Kidney (tissue), 14 donors: ENCODE results near the gene RPTOR. TPM values are rescaled to one million over a fixed set of nuclear protein-coding genes. Genes with fewer than 3 reads are reported as not detected.

Experiments
- DNase-seq, 5 donors: peaks; one replicate each; pipeline ENCODE4 v3.0.0-alpha.2; 2013 to 2020
- FAIRE-seq: peaks from 2 replicates; lab custom pipeline; 2012; peaks lifted over from hg19 to GRCh38; lab: Jason Lieb, UNC
- H3K27ac ChIP-seq, 2 donors: one replicate each; pipeline ENCODE4 v1.7.0; 2013; ENCODE audit warnings: low read depth in 2 of 2, low read length in 2 of 2, inconsistent platforms in 1 of 2
- H3K27me3 ChIP-seq: one replicate; pipeline ENCODE4 v1.7.1; 2013; ENCODE audit warnings: low read length, inconsistent platforms; ENCODE audit not compliant: control insufficient read depth, insufficient read depth
- H3K36me3 ChIP-seq, 3 donors: one replicate each; pipeline versions ENCODE4 v1.7.0 to v1.7.1; 2013; ENCODE audit warnings: low read length in 3 of 3, control low read depth in 1 of 3, inconsistent platforms in 1 of 3; ENCODE audit not compliant: insufficient read depth in 3 of 3, control insufficient read depth in 2 of 3
- H3K4me1 ChIP-seq, 3 donors: one replicate each; pipeline versions ENCODE4 v1.7.0 to v1.7.1; 2013; ENCODE audit warnings: low read length in 3 of 3, inconsistent platforms in 1 of 3, low read depth in 1 of 3; ENCODE audit not compliant: control insufficient read depth in 2 of 3, insufficient read depth in 2 of 3
- H3K4me3 ChIP-seq, 3 donors: one replicate each; pipeline versions ENCODE4 v1.7.0 to v1.8.1; 2013; ENCODE audit warnings: low read length in 3 of 3, control low read depth in 1 of 3, inconsistent platforms in 1 of 3
- H3K9ac ChIP-seq, 3 donors: one replicate each; pipeline versions ENCODE4 v1.7.0 to v1.7.1; 2013; ENCODE audit warnings: low read length in 3 of 3, control low read depth in 1 of 3, inconsistent platforms in 1 of 3
- H3K9me3 ChIP-seq, 3 donors: one replicate each; pipeline versions ENCODE4 v1.7.0 to v1.7.1; 2013; ENCODE audit warnings: low read length in 3 of 3, control low read depth in 1 of 3, inconsistent platforms in 1 of 3; ENCODE audit not compliant: control insufficient read depth in 2 of 3, insufficient read depth in 1 of 3
- CTCF ChIP-seq: IDR thresholded peaks from 3 replicates; pipeline ENCODE4 v1.5.1; 2012; ENCODE audit warnings: mild to moderate bottlenecking, moderate library complexity, borderline replicate concordance; ENCODE audit not compliant: insufficient read depth; ENCODE audit errors: extremely low read depth
- intact Hi-C: fragments of 100-400 bp; cut with DNase I; formaldehyde crosslinking; loops from one replicate; pipeline ENCODE4 v1.11.1; 2022
- polyA plus RNA-seq: library from polyadenylated mRNA; stranded (reverse); fragments of 350-450 nt; fragmentation: Illumina TruSeq; extraction: RNeasy Lipid Tissue Mini Kit (QIAGEN cat#74804); gene quantifications from one replicate; pipeline ENCODE4 v1.2.3, GENCODE V29; 2014; ENCODE audit warnings: low read depth, low replicate concordance; ENCODE audit not compliant: insufficient read depth
- total RNA-seq: library from RNA; stranded (reverse); fragmentation: NEBNext Ultra II Directional; extraction: Animal tissue kit (Norgen Biotek cat#: 25700); gene quantifications from one replicate; pipeline ENCODE4 v1.2.1, GENCODE V29; 2021
- donor health status: control.
- donor health status: control.
- donor health status: control.
- donor health status: control.
- donor health status: control.
- donor health status: DM: yes; HTN: yes; CAD: no.
- donor health status: Normal renal cell carcinoma (clear cell type).

RPTOR gene
- total and polyA plus RNA-seq, 2 donors from 2014 or later, result 5.5 to 37.6 TPM

- H3K4me1 ChIP-seq, result no peaks in the 10 kb centered on the region
- H3K9me3 ChIP-seq, result no peaks in the 10 kb centered on the region
- H3K27ac ChIP-seq, result no peak overlapping the region
- H3K9ac ChIP-seq, result no peak overlapping the region
- intact Hi-C loops, result no loop called here
- DNase-seq (peak in 3 of 5 donors; percentile 57 to 86 (median 60)), FAIRE-seq (no peak)
- TF ChIP-seq CTCF, result no peak
- H3K36me3 ChIP-seq, result peaks cover 0 to 10% (median 9%) of the 10 kb centered on the region in 3 donors
- H3K4me3 ChIP-seq, result no peak overlapping the region
- no peaks in the 10 kb centered on the region for H3K27me3 ChIP-seq
Observed at GRCh38 chr17:80892019-80892855, 347.6 kb downstream of the RPTOR start.

DNA sequence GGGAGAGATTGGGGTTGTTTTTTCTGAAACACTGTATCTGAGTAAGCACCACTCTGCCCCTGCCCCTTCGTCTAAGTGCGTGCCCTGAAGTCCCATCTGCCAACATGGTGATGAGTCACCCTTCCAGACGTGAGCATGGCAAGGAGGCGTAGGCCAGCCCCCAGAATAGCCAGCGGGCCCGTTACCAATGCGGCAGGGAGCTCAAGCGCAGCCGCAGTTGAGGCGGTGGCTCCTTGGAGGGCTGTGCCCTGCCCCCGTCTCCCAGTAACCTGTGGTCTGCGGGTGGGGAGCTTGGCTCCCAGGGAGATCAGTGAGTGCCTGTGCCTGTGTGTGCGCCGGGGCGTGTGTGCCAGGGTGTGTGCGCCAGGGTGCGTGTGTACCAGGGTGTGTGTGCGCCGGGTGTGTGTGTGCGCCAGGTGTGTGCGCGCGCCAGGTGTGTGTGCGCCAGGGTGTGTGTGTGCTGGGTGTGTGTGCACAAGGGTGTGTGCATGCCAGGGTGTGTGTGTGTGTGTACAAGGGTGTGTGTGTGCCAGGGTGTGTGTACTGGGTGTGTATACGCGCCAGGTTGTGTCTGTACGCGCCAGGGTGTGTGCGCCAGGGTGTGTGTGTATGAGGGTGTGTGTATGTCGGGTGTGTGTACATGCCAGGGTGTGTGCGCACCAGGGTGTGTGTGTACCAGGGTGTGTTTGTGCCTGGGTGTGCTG is 348.4 kb downstream of the RPTOR start:
- no peak overlapping the region for H3K27ac ChIP-seq
- no peaks in the 10 kb centered on the region for H3K4me1 ChIP-seq
- H3K4me3 ChIP-seq, result no peak overlapping the region
- DNase-seq (no peak), FAIRE-seq (no peak)
- H3K27me3 ChIP-seq, result no peaks in the 10 kb centered on the region
- no peak for TF ChIP-seq CTCF
- intact Hi-C loops, result no loop called here
- no peaks in the 10 kb centered on the region for H3K9me3 ChIP-seq
- peaks cover 0 to 10% (median 9%) of the 10 kb centered on the region in 3 donors for H3K36me3 ChIP-seq
- H3K9ac ChIP-seq, result no peak overlapping the region

GRCh38 chr17:80893604-80894438 is 349.2 kb downstream of the RPTOR start:
- intact Hi-C loops, result no loop called here
- H3K36me3 ChIP-seq, result peaks cover 0 to 10% (median 9%) of the 10 kb centered on the region in 3 donors

More at GRCh38 chr17:80893604-80894438, 349.2 kb downstream of the RPTOR start:
- no peak for TF ChIP-seq CTCF
- H3K4me1 ChIP-seq, result peaks cover 0 to 2% (median 1%) of the 10 kb centered on the region in 3 donors
- no peak overlapping the region for H3K27ac ChIP-seq
- H3K9ac ChIP-seq, result no peak overlapping the region
- no peaks in the 10 kb centered on the region for H3K27me3 ChIP-seq
- DNase-seq, result no peak
- no peak overlapping the region for H3K4me3 ChIP-seq
- no peak for FAIRE-seq
- H3K9me3 ChIP-seq, result no peaks in the 10 kb centered on the region
